Activated CD4-positive, alpha-beta T cell treated with anti-CD3 and anti-CD28 coated beads for 36 hours (primary cell): Measurements from ENCODE around the gene GABPB2. TPM values are rescaled to one million over a fixed set of nuclear protein-coding genes. Genes with fewer than 3 reads are reported as not detected.

Experiments
- ATAC-seq: fragments of 200-7000 bp; cut with Tn5 transposase; one replicate; pipeline ENCODE4 v1.10.0; 2021; ENCODE audit warnings: mild to moderate bottlenecking, moderate library complexity
- CTCF ChIA-PET: fragments of 350-600 bp; sonication (Branson Sonifier 250); formaldehyde crosslinking; loops from one replicate; lab custom pipeline; 2021; ENCODE audit warnings: antibody characterized with exemption; lab: Charles Lee
- POLR2A ChIA-PET: fragments of 350-600 bp; sonication (Branson Sonifier 250); formaldehyde crosslinking; loops from one replicate; lab custom pipeline; 2021; ENCODE audit warnings: antibody characterized with exemption, inconsistent platforms; lab: Charles Lee
- DNase-seq: peaks from one replicate; pipeline ENCODE4 v3.0.0-alpha.2; 2020
- H3K27ac Mint-ChIP-seq: one replicate; pipeline ENCODE4 v1.8.0; 2021; ENCODE audit warnings: mixed read lengths
- H3K27me3 Mint-ChIP-seq: one replicate; pipeline ENCODE4 v1.8.0; 2021; ENCODE audit warnings: mixed read lengths
- H3K36me3 Mint-ChIP-seq: one replicate; pipeline ENCODE4 v1.8.0; 2021; ENCODE audit warnings: low read depth, mixed read lengths
- H3K4me1 Mint-ChIP-seq: one replicate; pipeline ENCODE4 v1.8.0; 2021; ENCODE audit warnings: mixed read lengths
- H3K4me3 Mint-ChIP-seq: one replicate; pipeline ENCODE4 v1.8.0; 2021; ENCODE audit warnings: mild to moderate bottlenecking, moderate library complexity, mixed read lengths
- H3K9me3 Mint-ChIP-seq: one replicate; pipeline ENCODE4 v1.8.0; 2021; ENCODE audit warnings: low read depth, mixed read lengths
- intact Hi-C, 2 experiments: fragments of 100-400 bp; cut with DNase I in 1 of 2; cut with micrococcal nuclease in 1 of 2; formaldehyde crosslinking; loops; one replicate each; pipeline versions ENCODE4 v1.14.2 to v1.15.1; 2022 to 2024; cut with DNase I, micrococcal nuclease
- total RNA-seq, 2 experiments: library from RNA; stranded (reverse); gene quantifications; one replicate each; pipeline ENCODE4 v1.2.3, GENCODE V29; 2021

The GABPB2 gene
- total RNA-seq, 2 experiments from 2014 or later: 16.6 to 19.2 TPM

DNA sequence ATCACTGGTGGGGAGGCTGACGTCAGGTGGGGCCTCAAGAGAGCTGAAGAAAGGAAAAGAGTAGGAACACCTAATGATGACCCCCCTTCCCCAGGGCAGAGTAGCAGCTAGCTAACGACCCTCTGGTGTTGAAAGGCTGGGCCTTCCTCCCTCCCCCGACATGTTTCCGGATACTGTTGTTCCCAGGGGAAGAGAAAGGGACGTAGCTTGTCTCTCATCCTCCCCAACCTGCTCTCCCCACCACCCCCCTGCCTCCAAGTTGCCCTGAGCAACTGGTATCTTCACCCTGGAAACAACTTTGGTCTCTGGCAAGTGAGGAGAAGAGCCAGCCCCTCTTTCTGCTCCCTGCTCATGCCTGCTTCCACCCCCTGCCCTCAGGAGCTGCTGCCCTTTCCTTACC, 73.4 kb downstream of the GABPB2 start:
- Mint-ChIP-seq H3K4me1 (peaks cover 10% of the 10 kb centered on the region), H3K9me3 (no peaks in the 10 kb centered on the region), H3K36me3 (no peaks in the 10 kb centered on the region), H3K4me3 (no peak overlapping the region), H3K27ac (no peak overlapping the region), H3K27me3 (no peaks in the 10 kb centered on the region)
- ATAC-seq: no peak
- no peak for DNase-seq
- POLR2A ChIA-PET: interaction anchor here (1.0 to 2.0 kb wide), 2 partner anchors 13 kb away, joined by 3 to 6 read pairs; partner anchors contain the start of gene TNFAIP8L2
- intact Hi-C loops: no loop called here
- CTCF ChIA-PET: interaction anchor here (0.6 to 3.0 kb wide), 4 partner anchors 9 to 46 kb away, joined by 3 to 9 read pairs (median 4); partner anchors contain the start of gene TNFAIP8L2

DNA sequence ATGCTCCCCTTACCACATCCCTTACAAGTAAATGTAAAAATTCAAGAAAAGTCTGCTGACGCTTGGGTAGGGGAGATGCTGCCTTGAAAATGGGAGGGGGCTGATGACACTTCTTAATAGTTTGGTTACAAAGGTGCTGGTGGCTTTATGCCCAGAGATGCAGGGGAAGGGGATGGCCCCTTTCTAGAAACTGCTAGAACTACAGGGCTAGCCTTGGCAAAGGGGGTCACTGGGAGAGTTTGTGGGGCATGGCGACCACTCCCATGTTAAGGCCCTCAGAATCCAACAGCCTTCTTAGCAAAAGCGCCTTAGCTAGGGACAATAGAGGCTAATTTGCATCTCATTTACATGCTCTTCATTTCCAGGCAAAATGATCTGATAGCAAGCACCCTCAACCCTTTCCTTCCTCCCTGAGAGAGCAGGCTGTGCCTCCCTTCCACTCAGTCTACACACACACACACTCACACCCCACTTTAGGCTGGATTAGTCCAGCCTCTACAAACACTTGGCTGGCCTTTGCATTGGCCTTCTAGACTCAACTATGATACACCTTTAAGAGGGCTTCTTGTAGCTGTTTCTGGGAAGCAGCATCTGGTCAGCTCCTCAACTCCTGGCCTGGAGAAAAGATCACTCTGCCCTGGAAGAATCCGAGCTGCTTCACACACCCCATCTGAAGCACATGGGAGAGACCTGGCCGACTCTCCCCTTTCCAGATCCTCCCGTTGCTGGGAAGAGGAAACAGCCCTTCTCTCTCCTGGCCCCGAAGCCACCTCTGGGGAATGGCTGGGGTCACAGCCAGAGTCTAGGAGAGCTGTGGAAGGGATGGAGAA, 74.1 kb downstream of the GABPB2 start:
- CTCF ChIA-PET: interaction anchor here (0.6 to 3.0 kb wide), 6 partner anchors 9 to 240 kb away, joined by 3 to 9 read pairs (median 4); partner anchors contain the start of gene TNFAIP8L2
- H3K27me3 Mint-ChIP-seq: no peaks in the 10 kb centered on the region
- ATAC-seq (no peak), DNase-seq (no peak)
- H3K4me1 Mint-ChIP-seq: peaks cover 10% of the 10 kb centered on the region
- H3K4me3 Mint-ChIP-seq: no peak overlapping the region
- POLR2A ChIA-PET: interaction anchor here (2.0 kb wide), 1 partner anchor 13 kb away, joined by 6 read pairs; no protein-coding TSS in a partner anchor
- no peaks in the 10 kb centered on the region for H3K9me3 Mint-ChIP-seq
- H3K36me3 Mint-ChIP-seq: no peaks in the 10 kb centered on the region
- H3K27ac Mint-ChIP-seq: no peak overlapping the region
- intact Hi-C loops: no loop called here

DNA sequence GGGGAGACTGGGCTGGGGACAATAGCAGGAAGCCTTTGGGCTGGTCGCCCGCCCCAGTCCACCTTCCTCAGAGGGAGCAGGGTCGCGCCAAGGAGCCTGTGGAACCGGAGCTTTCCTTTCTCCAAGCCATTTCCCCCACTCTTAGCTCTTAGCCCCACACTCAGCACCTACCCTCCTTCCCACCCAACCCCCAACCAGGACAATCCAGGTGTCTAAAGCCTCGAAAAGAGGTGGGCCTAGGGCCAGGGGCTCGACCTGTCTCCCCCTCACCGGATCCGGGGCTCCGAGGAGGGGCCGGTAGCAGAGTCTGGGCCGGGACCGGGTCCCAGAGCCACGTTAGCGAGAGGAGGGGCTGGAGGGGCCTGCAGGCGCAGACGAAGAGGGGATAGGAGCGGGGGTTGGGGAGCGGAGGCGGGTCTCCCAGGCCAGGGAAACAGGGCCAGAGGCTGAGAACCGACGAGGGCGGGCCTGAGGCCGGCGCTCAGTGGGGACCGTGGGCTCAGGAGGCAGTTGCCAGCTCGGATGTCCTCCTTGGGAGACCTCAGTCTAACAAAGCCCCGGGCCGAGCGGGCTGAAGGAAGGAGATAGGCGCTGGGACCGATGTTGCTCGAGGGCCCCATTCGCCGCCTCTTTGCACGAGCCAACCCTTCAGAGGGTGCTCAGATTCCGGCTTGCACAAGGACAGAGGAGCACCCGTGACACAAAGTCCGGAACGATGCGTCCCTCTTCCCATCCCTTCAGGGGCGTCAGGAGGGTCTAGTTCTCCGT, 74.9 kb downstream of the GABPB2 start:
- Mint-ChIP-seq H3K36me3 (no peaks in the 10 kb centered on the region), H3K27ac (no peak overlapping the region), H3K4me3 (peak overlapping the region; percentile 79), H3K4me1 (peaks cover 10% of the 10 kb centered on the region), H3K9me3 (no peaks in the 10 kb centered on the region), H3K27me3 (no peaks in the 10 kb centered on the region)
- ATAC-seq (no peak), DNase-seq (peak; percentile 55)
- POLR2A ChIA-PET: interaction anchor here (0.6 to 2.0 kb wide), 2 partner anchors 14 to 236 kb away, joined by 4 to 6 read pairs; no protein-coding TSS in a partner anchor
- intact Hi-C loops: loop anchor here (1.0 to 2.0 kb wide), 4 partner anchors 11 to 75 kb away; partner anchors contain the start of genes TNFAIP8L2 (in 2 of the 2), GABPB2 (in 1 of the 2) and SCNM1 (in 1 of the 2)
- CTCF ChIA-PET: interaction anchor here (0.6 to 1.1 kb wide), 3 partner anchors 12 to 240 kb away, joined by 3 to 4 read pairs (median 3); partner anchors contain the start of gene TNFAIP8L2

- ChIA-PET POLR2A (interaction anchor here (0.6 to 2.0 kb wide), 2 partner anchors 15 to 236 kb away, joined by 4 to 6 read pairs; no protein-coding TSS in a partner anchor), CTCF (interaction anchor here (1.6 kb wide), 1 partner anchor 46 kb away, joined by 4 read pairs; no protein-coding TSS in a partner anchor)
Measured at GRCh38 chr1:151146072-151146411, 75.5 kb downstream of the GABPB2 start.

DNA sequence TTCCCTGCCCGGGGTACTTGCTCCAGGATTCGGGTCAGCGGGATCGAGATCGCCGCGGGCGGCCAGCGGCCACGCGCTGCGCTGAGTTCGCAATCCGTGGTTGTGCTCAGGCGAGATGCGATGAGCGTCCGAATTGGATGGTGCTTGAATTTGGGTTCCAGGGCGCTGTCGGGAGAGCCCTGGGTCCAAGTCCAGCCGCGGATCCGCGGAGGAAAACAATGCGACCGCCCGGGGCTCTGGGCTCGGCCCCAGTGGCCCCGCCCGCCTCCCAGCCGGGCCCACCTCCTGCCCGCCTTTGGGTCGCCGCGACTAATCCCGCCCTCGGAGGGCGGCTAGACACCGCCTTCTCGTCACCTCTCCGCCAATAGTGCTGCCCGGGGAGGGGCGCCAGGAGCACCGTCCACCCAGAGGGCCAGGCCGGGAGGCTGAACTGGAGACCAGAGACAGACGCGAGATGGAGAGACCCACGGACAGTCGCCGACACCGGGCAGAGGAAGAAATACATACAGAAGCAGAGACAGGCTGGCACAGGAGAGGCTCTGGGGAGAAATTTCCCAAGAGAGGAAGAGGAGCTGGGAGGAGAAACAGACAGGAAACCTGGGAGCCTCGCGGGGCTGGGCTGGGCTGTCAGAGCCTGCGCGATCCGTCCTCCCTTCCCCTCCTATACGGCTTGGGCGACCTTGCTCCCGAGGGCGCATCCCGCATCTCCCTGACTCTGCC, 76.0 kb downstream of the GABPB2 start, which contains the start of gene SEMA6C:
Gene SEMA6C, minus strand, starts transcription at position 220 of the 720 bp plus-strand sequence. CDS start 4,010 bp downstream, outside the sequence.
- ChIA-PET CTCF (interaction anchor here (0.7 to 1.6 kb wide), 3 partner anchors 15 to 47 kb away, joined by 3 to 4 read pairs (median 4); no protein-coding TSS in a partner anchor), POLR2A (interaction anchor here (0.6 kb wide), 1 partner anchor 235 kb away, joined by 4 read pairs; no protein-coding TSS in a partner anchor)
- Mint-ChIP-seq H3K9me3 (no peaks in the 10 kb centered on the region), H3K4me1 (peaks cover 10% of the 10 kb centered on the region), H3K27ac (peak within 1 kb of the TSS; percentile 48), H3K27me3 (no peaks in the 10 kb centered on the region), H3K36me3 (no peaks in the 10 kb centered on the region), H3K4me3 (peak within 1 kb of the TSS; percentile 79)
- intact Hi-C loops: loop anchor here (1.0 to 2.0 kb wide), 4 partner anchors 10 to 76 kb away; partner anchors contain the start of genes TNFAIP8L2 (in 2 of the 2), GABPB2 (in 1 of the 2) and SCNM1 (in 1 of the 2)
- peak; percentile 92 for DNase-seq
- peak; percentile 100 for ATAC-seq

More at GRCh38 chr1:151146072-151146411, 75.5 kb downstream of the GABPB2 start:
- H3K27ac Mint-ChIP-seq: no peak overlapping the region
- peaks cover 10% of the 10 kb centered on the region for H3K4me1 Mint-ChIP-seq
- no peak for ATAC-seq
- peak overlapping the region; percentile 79 for H3K4me3 Mint-ChIP-seq
- no peak for DNase-seq
- intact Hi-C loops: loop anchor here (1.0 to 2.0 kb wide), 4 partner anchors 10 to 75 kb away; partner anchors contain the start of genes TNFAIP8L2 (in 2 of the 2), GABPB2 (in 1 of the 2) and SCNM1 (in 1 of the 2)
- H3K9me3 Mint-ChIP-seq: no peaks in the 10 kb centered on the region
- H3K36me3 Mint-ChIP-seq: no peaks in the 10 kb centered on the region
- no peaks in the 10 kb centered on the region for H3K27me3 Mint-ChIP-seq

GRCh38 chr1:151147132-151147503, 76.6 kb downstream of the GABPB2 start:
- CTCF ChIA-PET: interaction anchor here (0.7 to 1.6 kb wide), 3 partner anchors 14 to 47 kb away, joined by 3 to 4 read pairs (median 4); no protein-coding TSS in a partner anchor
- H3K4me3 Mint-ChIP-seq: peak overlapping the region; percentile 79

GRCh38 chr1:151147665-151148064, 77.1 kb downstream of the GABPB2 start:
- Mint-ChIP-seq H3K36me3 (no peaks in the 10 kb centered on the region), H3K27me3 (no peaks in the 10 kb centered on the region), H3K27ac (no peak overlapping the region), H3K4me3 (peak overlapping the region; percentile 79), H3K9me3 (no peaks in the 10 kb centered on the region), H3K4me1 (peaks cover 10% of the 10 kb centered on the region)
- intact Hi-C loops: loop anchor here in 1 of 2 experiments (2.0 kb wide), 1 partner anchor 77 kb away; the partner anchor contains the start of gene GABPB2
- CTCF ChIA-PET: interaction anchor here (0.9 to 2.0 kb wide), 3 partner anchors 10 to 48 kb away, joined by 4 to 11 read pairs (median 4); partner anchors contain the start of gene TNFAIP8L2
- ATAC-seq: no peak
- POLR2A ChIA-PET: no interaction called here
- DNase-seq: no peak

More at GRCh38 chr1:151147132-151147503, 76.6 kb downstream of the GABPB2 start:
- ATAC-seq (no peak), DNase-seq (no peak)
- intact Hi-C loops: loop anchor here in 1 of 2 experiments (2.0 kb wide), 1 partner anchor 76 kb away; the partner anchor contains the start of gene GABPB2
- Mint-ChIP-seq H3K4me1 (peaks cover 10% of the 10 kb centered on the region), H3K27me3 (no peaks in the 10 kb centered on the region), H3K27ac (peak overlapping the region; percentile 8), H3K36me3 (no peaks in the 10 kb centered on the region), H3K9me3 (no peaks in the 10 kb centered on the region)
- POLR2A ChIA-PET: no interaction called here

- ChIA-PET CTCF (interaction anchor here (0.5 to 8.0 kb wide), 35 partner anchors 8 to 589 kb away, joined by 3 to 195 read pairs (median 4); partner anchors contain the start of genes GABPB2, LYSMD1, MINDY1 and MLLT11), POLR2A (interaction anchor here (0.6 to 2.1 kb wide), 14 partner anchors 8 to 541 kb away, joined by 3 to 17 read pairs (median 4); partner anchors contain the start of genes C1orf56, LYSMD1, MINDY1 and PSMD4)
- ATAC-seq: peak; percentile 85
- H3K36me3 Mint-ChIP-seq: peaks cover 36% of the 10 kb centered on the region
- H3K4me3 Mint-ChIP-seq: peak within 1 kb of the TSS; percentile 88
- intact Hi-C loops: loop anchor here (1.0 to 5.0 kb wide), 14 partner anchors 9 to 594 kb away; partner anchors contain the start of genes CDC42SE1 (in 2 of the 2), PRUNE1 (in 2 of the 2), SEMA6C (in 2 of the 2) and ARNT (in 1 of the 2)
- no peaks in the 10 kb centered on the region for H3K27me3 Mint-ChIP-seq
- DNase-seq: peak; percentile 91
- no peaks in the 10 kb centered on the region for H3K9me3 Mint-ChIP-seq
- H3K4me1 Mint-ChIP-seq: peaks cover 44% of the 10 kb centered on the region
- peak within 1 kb of the TSS; percentile 99 for H3K27ac Mint-ChIP-seq
Measured at GRCh38 chr1:151156515-151156819, 85.9 kb downstream of the GABPB2 start, which contains the start of gene TNFAIP8L2. TSS of gene TNFAIP8L2 (plus strand) at chr1:151156649. CDS start at chr1:151158698, 2,049 bp downstream.

- Mint-ChIP-seq H3K27ac (peak overlapping the region; percentile 99), H3K27me3 (no peaks in the 10 kb centered on the region), H3K4me3 (peak overlapping the region; percentile 88), H3K9me3 (no peaks in the 10 kb centered on the region), H3K4me1 (peaks cover 50% of the 10 kb centered on the region), H3K36me3 (peaks cover 41% of the 10 kb centered on the region)
- ChIA-PET CTCF (interaction anchor here (0.5 to 8.0 kb wide), 35 partner anchors 9 to 589 kb away, joined by 3 to 195 read pairs (median 4); partner anchors contain the start of genes GABPB2, LYSMD1, MINDY1 and MLLT11), POLR2A (interaction anchor here (0.5 to 2.9 kb wide), 13 partner anchors 8 to 542 kb away, joined by 3 to 17 read pairs (median 4); partner anchors contain the start of genes C1orf56, LYSMD1, PSMD4 and SCNM1)
- peak; percentile 84 for DNase-seq
- intact Hi-C loops: loop anchor here (1.0 to 5.0 kb wide), 8 partner anchors 40 to 595 kb away; partner anchors contain the start of genes PRUNE1 (in 2 of the 2), ARNT (in 1 of the 2), CDC42SE1 (in 1 of the 2) and CERS2 (in 1 of the 2)
- ATAC-seq: peak; percentile 40
Measured at GRCh38 chr1:151157067-151157531, 86.5 kb downstream of the GABPB2 start.
